Stimulated activated CD8-positive, alpha-beta memory T cell treated with anti-CD3 and anti-CD28 coated beads, Interleukin-15, amount 100 ng/mL, for 48 hours (primary cell): Measurements from ENCODE around the gene ATF7.
"Not testable (repeated sequence)": the region's sequence is repeated elsewhere in the genome, so short reads cannot be mapped to it uniquely, and the experiment has no call there.

Source experiments
- DNase-seq, 2 donors: peaks; one replicate each; pipeline ENCODE4 v3.0.0-alpha.2; 2020; ENCODE audit warnings: low read depth in 2 of 2

ATF7 gene

GRCh38 chr12:53565376-53565775 lies 60.8 kb downstream of the ATF7 start:
- not testable (repeated sequence) for DNase-seq

GRCh38 chr12:53564941-53565340 lies 61.2 kb downstream of the ATF7 start:
- DNase-seq = no peak

GRCh38 chr12:53564278-53564677 lies 61.9 kb downstream of the ATF7 start:
- no peak for DNase-seq

- no peak for DNase-seq
Observed at GRCh38 chr12:53563452-53564028, 62.6 kb downstream of the ATF7 start.

- DNase-seq = no peak
Observed at GRCh38 chr12:53561590-53561953, 64.6 kb downstream of the ATF7 start.

GRCh38 chr12:53560912-53561589 lies 65.1 kb downstream of the ATF7 start:
- DNase-seq = no peak

GRCh38 chr12:53560351-53560750 lies 65.8 kb downstream of the ATF7 start:
- DNase-seq = no peak

- no peak for DNase-seq
Observed at GRCh38 chr12:53558631-53559030, 67.6 kb downstream of the ATF7 start.

- DNase-seq = no peak
Observed at GRCh38 chr12:53552361-53553327, 73.5 kb downstream of the ATF7 start.

GRCh38 chr12:53551889-53552291 lies 74.3 kb downstream of the ATF7 start:
- no peak for DNase-seq

GRCh38 chr12:53550595-53550994 lies 75.6 kb downstream of the ATF7 start:
- DNase-seq = no peak

- DNase-seq = not testable (repeated sequence)
Observed at GRCh38 chr12:53550131-53550530, 76.1 kb downstream of the ATF7 start.

GRCh38 chr12:53548354-53548753 lies 77.8 kb downstream of the ATF7 start:
- DNase-seq = not testable (repeated sequence)

GRCh38 chr12:53543539-53543938 lies 82.6 kb downstream of the ATF7 start:
- DNase-seq = peak; percentile 23 to 26

GRCh38 chr12:53539526-53539925 lies 86.7 kb downstream of the ATF7 start:
- no peak for DNase-seq

GRCh38 chr12:53538209-53538689 lies 87.9 kb downstream of the ATF7 start:
- DNase-seq = no peak

- DNase-seq = no peak
Observed at GRCh38 chr12:53536962-53537361, 89.2 kb downstream of the ATF7 start.

- no peak for DNase-seq
Observed at GRCh38 chr12:53533471-53533870, 92.7 kb downstream of the ATF7 start.

GRCh38 chr12:53532524-53533445 lies 93.4 kb downstream of the ATF7 start:
- DNase-seq = no peak

- no peak for DNase-seq
Observed at GRCh38 chr12:53532021-53532420, 94.2 kb downstream of the ATF7 start.

GRCh38 chr12:53530920-53531319 lies 95.3 kb downstream of the ATF7 start:
- DNase-seq = no peak
